NCI-H187 (cell line): ENCODE results near the gene TTI1.

ENCODE experiments used
- DNase-seq, 2 experiments: peaks; one replicate each; lab custom pipeline; 2025; lab: John Stamatoyannopoulos, UW

Gene TTI1

DNA sequence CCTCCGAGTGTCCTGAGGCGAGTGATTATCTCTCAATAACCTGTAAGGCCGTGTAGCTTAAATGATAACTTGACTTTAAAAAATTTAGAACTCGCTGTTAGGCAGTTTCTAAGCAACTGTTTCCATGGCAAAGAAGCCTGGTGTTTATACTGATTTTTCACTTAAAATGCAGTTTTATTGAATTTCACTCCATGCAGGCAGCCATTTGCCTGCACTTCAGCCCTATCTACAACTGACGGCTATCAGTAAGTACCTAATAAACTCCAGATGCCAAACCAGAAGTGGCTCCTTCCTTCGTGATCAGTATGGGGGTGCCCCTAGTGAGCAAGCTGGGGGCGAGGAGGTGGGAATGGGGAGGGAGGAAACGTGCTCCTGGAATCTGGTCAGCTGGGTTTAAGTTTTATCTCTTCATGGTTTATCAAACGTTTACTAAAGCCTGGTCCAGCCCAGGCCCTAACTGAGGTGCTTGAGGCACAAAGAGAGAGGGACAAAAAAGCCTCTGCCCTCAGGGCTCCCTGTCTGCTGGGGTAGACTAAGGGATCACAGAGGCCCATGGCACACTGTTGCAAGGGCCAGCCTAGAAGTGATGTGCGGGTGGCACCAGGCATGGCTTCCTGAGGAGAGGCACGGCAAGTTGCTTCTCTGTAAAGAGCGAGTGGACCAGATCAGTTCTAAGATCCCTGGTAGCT is 45.5 kb downstream of the TTI1 start:
- no peak for DNase-seq

GRCh38 chr20:37986873-37987601 is 46.2 kb downstream of the TTI1 start:
- no peak for DNase-seq

DNA sequence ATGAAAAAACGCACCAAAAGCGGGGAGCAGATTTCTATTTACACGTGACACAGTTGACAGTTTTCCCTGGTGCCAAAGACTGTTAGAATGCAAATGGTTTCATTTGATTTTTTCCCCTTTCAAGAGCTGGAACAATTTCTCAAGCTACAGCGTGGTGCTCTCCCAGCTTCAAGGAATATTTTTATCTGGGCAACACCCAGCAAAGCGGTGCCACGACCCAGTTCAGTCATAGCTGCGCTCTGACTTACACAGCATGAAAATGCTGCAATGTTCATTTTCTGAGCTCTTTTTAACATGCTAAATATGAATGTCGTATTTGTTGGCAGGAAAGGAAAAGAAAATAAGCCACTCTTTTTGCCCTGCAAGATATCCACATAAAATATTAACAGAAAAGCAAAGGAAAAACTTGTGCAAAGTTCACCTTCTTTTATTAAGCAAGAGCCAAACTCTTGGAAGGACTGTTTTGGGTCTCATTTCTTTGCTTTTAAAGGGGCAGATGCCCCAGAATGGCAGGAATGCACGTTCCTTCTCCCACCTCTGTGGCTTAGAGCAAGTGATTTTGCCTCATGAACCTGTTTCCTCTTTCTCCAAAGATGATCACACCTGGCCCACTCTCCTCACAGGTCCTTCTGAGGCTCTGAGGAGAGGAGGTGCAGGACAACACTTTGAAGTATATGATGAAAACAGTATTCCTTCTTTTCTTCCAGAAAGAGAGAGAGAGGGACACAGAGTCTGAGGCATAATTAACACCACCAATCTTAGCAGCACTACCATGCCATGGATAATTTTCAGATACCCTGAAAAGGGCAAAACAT is 47.0 kb downstream of the TTI1 start:
- no peak for DNase-seq

DNA sequence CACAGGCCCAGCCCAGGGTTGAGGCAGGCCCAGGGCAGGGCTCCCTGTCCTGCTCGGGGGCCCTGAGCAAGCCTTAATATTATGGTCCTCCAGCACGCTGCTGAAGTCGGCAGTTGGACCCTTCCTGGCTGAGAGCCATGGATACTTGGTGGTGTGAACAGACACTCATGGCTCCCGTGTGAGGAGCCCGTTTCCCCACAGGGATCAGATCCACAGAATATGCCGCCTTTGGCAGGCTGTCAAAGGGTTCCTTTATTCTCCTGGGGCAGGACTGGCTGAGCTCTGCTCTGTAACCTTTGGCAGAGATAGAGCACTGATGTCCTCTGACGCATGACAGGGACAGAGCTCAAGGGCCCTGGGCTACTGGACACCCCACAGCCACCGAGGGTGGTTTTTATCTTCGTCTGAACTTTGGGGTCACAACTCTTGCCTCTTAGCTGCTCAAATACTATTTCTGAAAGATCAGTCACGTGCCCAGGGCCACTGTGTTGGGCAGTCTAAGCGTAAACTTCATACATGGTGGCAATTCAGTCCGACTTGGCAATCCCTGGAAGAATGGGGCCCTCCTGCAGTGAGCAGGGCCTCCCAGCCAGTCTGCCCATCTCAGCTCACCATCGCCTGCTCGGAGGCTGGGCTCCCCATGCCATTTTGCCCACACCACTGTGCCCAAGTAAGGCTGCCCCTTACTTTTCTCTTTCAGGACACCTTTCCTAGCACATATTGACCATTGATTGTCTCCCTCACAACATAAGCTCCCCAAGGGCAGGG is 49.1 kb downstream of the TTI1 start:
- no peak for DNase-seq

DNA sequence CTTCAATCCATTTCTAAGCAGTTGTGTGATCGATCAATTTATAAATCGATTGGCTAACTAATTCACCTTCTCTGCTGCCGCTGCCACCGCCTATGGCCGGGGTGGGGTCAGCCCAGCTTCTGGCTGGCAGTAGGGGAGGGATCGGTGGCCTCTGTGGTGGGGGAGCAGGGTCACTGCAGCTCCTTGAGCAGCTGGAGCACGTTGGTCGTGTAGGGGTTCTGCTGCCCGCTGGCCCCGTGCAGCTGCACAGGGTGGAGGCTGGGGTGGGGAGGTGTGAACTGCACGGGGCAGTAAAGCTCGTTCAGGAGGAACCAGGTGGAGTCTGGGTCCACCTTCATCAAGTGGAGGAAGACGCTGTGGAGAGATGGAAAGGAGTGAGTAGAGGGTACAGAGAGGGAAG is 50.0 kb downstream of the TTI1 start:
- DNase-seq = no peak

DNA sequence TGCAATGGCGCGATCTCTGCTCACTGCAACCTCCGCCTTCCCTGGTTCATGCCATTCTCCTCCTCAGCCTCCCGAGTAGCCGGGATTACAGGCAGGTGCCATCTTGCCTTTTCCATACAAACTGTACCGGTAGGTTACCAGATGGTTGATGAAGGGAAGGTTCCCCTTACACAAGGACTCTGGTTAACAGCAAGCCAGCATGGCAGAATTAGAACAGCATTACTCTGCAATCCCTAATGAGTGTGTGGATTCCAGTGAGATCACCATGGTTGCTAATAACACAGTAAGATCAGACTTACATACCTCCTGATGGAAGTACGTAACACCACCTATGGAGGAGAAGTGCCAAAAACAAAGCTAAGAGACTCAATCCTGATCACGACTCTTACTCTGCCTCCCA is 51.7 kb downstream of the TTI1 start:
- no peak for DNase-seq

DNA sequence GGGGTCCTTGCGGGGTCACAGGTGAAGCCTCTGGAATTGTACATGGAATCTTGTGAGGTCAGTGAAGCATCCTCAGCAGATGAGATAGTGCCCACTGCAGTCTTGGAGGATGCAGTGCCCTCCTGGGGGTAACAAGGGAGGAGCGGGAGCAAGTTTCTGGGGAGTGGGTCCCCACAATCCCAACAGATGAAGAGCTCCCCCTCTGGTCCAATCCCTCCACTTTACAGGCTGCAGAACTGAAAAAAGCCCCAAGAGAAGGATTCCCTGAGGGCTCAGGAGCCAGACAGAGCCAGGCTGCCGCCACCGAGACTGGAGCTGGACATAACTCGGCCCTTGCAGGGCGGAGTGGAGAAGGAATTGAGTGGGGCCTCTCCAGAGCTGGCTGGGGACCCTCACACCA is 52.4 kb downstream of the TTI1 start:
- DNase-seq = no peak

DNA sequence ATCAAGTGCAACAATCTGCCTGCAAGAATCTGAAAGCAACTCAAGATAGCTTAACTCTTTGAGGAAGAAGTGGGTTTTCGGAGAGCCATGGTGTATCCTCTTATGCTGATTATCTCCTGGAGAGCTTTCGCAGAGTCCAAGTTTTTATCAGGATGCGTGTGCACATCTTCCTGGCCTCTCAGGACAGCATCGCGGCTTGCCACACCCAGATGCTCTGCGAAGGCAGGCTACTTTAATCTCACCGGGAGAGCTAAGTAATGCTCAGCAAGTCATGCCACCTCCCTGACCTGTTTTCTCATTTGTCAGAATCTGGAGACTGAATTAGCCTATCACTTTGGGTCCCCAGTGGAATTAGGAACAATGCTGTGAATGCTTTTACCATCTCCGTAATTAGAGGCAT is 52.9 kb downstream of the TTI1 start:
- no peak for DNase-seq

DNA sequence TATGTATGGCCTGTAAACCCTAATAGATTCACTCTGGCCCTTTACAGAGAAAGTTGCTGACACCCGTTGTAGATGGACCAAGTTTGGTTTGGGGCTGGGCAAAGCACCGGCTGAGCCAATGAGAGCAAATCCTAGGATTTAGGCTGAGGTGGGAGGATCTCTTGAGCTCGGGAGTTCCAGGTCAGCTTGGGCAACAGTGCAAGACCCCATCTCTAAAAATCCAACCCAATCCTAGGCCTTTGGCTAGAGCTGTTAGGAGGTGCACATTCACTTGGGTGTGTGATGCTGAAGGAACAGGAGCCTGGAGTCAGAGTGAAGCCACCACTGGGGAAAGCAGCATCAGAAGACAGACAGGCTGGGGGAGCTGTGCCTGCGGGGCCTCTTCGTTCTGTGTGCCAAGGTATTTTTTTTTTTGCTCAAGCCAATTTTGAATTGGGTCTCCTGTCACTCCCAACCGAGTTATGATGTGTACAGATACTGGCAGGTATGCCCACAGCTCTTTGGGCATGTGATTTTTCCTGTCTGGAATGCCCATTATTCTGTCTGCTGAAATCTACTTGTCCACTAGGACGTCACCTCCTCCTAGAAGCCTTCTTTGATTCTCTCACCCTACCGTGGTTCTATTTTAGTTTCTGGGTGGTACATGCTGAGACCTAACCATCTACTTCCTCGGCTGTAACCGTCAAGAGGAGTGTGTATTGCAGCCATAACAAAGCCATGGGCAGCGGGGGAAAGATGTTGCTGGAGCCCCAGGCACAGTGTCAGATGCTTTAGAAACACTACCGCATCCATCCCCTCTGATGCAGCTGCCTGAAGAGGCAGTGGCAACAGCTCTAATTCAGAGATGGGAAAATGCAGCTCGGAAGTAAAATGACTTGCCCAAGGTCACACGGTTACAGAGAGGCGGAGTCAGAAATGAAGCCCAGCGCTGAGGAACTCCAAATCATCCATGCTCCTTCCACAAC is 54.0 kb downstream of the TTI1 start:
- DNase-seq = no peak

GRCh38 chr20:37977786-37978185 is 55.5 kb downstream of the TTI1 start:
- DNase-seq = no peak

- DNase-seq = no peak
These were observed 55.9 kb downstream of the TTI1 start for GRCh38 chr20:37977338-37977737.

GRCh38 chr20:37976887-37977286 is 56.4 kb downstream of the TTI1 start:
- DNase-seq = no peak

DNA sequence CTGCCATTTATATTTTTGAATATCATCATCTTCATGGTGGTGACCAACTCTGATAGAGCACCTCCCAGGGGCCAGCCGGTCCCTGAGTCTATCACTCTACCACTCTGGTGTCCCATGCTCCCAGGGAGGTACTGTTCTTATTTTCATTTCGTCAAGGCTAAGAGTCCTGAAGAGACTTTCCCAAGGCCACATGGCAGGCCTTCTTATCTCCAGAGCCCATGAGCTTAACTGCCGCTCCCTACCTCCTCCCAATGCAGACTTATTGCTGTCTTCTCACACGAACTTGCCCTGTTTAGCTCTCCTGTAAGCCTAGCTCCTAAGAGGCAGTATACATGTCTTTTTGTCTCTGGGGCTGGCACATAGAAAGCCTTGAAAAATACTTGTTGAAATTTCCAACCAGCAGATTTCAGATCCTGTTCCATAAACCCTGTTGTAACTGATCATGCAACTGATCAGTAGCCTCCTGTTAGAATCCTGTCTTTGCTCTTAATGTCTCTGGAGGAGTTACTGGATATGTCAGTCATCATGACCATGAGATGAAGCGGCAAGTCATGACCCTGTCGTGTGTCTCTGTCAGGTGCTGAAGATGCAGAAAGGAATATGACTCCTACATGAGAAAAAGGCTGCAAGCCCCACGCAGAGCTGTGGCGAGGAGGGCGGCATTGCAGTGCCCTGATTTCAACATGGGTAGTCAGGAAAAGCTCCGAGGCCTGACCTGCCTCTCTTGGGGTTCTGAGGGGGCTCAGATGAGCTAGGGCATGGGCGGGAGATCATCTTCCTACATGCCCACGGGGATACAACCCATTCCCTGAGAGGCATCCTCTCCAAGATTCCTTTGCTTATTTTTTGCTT is 60.0 kb downstream of the TTI1 start:
- no peak for DNase-seq

GRCh38 chr20:37972256-37973058 is 60.8 kb downstream of the TTI1 start:
- no peak for DNase-seq

DNA sequence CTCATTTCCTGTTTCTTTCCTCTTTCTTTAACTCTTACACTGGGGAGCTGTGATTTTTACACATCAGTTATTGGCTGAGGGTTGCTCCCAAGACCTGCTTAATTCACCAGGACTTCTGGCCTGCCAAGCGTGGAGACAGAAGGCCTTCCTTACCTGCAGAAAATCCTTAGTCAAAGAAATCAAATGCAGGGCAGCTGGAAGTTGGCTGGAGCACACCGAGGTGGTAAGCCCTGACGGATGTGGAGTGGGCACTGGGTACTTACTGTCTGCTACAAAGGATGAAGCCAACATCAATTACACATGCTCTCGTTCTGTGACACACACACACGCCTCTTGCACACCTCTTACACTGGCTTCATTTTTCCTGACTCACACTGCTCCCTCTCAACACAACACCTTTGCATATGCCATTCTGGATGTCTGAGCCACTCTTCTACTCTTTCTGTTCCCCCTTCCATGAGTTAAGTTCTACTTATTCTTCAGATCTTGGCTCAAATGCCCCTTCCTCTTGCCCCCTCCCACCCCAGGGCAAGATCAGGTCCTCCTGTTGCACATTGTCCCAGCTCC is 61.6 kb downstream of the TTI1 start:
- DNase-seq = no peak

DNA sequence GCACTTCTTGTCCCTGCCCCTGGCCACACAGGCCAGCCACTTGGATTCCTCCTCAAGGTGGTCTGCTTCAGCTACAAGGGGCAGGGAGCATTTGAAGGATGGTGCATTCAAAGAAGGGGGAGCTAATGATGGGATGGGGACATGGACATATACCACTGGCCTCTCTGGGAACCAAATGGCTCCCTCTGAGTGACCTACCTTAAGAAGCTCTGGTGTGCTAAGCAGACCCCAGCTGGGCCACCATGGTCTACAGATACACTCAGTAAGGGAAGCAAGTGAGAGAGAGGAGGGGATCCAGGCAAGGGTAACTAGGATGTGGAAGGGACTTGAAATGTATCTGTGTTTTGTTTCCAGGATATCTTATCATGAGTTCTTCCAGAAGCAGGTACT is 62.4 kb downstream of the TTI1 start:
- no peak for DNase-seq

GRCh38 chr20:37969949-37970855 is 63.1 kb downstream of the TTI1 start:
- no peak for DNase-seq
